Gastrocnemius medialis (tissue), 4 donors: ENCODE results near the gene LYL1. TPM values are rescaled to one million over a fixed set of nuclear protein-coding genes. Genes with fewer than 3 reads are reported as not detected.
A peak's percentile ranks its signal among the peaks of the same experiment; 100 is the strongest.

Source experiments
- ATAC-seq, 2 donors: fragments of 150-250 bp; one replicate each; pipeline ENCODE4 v1.9.1; 2016
- DNase-seq, 2 donors: peaks; one replicate each; pipeline ENCODE4 v3.0.0-alpha.2; 2019
- H3K27ac ChIP-seq, 4 donors: fragments of 200-600 bp; sonication (generic); 1 replicate in 1 of 4; 2 replicates in 3 of 4; pipeline ENCODE4 v1.5.1; 2016 to 2018; ENCODE audit warnings: mild to moderate bottlenecking in 2 of 4, moderate library complexity in 1 of 4
- H3K27me3 ChIP-seq, 3 donors: fragments of 200-600 bp; sonication (generic) in 2 of 3; 1 replicate in 1 of 3; 2 replicates in 2 of 3; pipeline versions ENCODE4 v1.5.1 to v1.6.0; 2016 to 2019; ENCODE audit warnings: mild to moderate bottlenecking in 1 of 3, moderate library complexity in 1 of 3
- H3K36me3 ChIP-seq, 2 donors: fragments of 200-600 bp; sonication (generic) in 1 of 2; one replicate each; pipeline ENCODE4 v1.5.1; 2017 to 2018
- H3K4me1 ChIP-seq, 2 donors: fragments of 200-600 bp; sonication (generic) in 1 of 2; one replicate each; pipeline ENCODE4 v1.5.1; 2016 to 2017; ENCODE audit warnings: mild to moderate bottlenecking in 2 of 2
- H3K4me3 ChIP-seq, 4 donors: fragments of 200-600 bp; sonication (generic) in 3 of 4; 1 replicate in 1 of 4; 2 replicates in 3 of 4; pipeline ENCODE4 v1.5.1; 2016 to 2019; ENCODE audit warnings: mild to moderate bottlenecking in 2 of 4
- H3K9me3 ChIP-seq, 3 donors: fragments of 200-600 bp; sonication (generic) in 2 of 3; 1 replicate in 1 of 3; 2 replicates in 2 of 3; pipeline ENCODE4 v1.5.1; 2016 to 2019
- CTCF ChIP-seq, 5 experiments: fragments of 450-650 bp in 3 of 5; fragments of 200-600 bp in 2 of 5; sonication (generic) in 2 of 5; IDR thresholded peaks in 4 of 5; conservative IDR thresholded peaks in 1 of 5; 1 replicate in 4 of 5; 2 replicates in 1 of 5; pipeline ENCODE4 v1.5.1; 2016 to 2019; ENCODE audit warnings: antibody characterized with exemption in 5 of 5, mild to moderate bottlenecking in 3 of 5, moderate library complexity in 3 of 5
- POLR2A ChIP-seq, 2 donors: fragments of 450-650 bp; IDR thresholded peaks; one replicate each; pipeline ENCODE4 v1.6.1; 2017; ENCODE audit warnings: antibody characterized with exemption in 2 of 2, mild to moderate bottlenecking in 2 of 2, moderate library complexity in 2 of 2
- in situ Hi-C, 4 donors: fragments of 200-750 bp; cut with MboI; loops; one replicate each; pipeline versions ENCODE4 v1.15.0 to v1.8.0; 2017; ENCODE audit warnings: low sequenced_read_pairs in 4 of 4
- intact Hi-C: fragments of 100-400 bp; cut with DNase I; formaldehyde crosslinking; loops from one replicate; pipeline ENCODE4 v1.15.1; 2023; ENCODE audit warnings: low total_unique reads
- total RNA-seq, 4 donors: library from RNA; depleted of rRNA; stranded (reverse); fragments of >200 nt; gene quantifications; one replicate each; pipeline versions ENCODE4 v1.1.0 to v1.2.3, GENCODE V29; 2016

The LYL1 gene
- total RNA-seq, 4 donors from 2014 or later, result 2.6 to 5.0 (median 3.1) TPM

DNA sequence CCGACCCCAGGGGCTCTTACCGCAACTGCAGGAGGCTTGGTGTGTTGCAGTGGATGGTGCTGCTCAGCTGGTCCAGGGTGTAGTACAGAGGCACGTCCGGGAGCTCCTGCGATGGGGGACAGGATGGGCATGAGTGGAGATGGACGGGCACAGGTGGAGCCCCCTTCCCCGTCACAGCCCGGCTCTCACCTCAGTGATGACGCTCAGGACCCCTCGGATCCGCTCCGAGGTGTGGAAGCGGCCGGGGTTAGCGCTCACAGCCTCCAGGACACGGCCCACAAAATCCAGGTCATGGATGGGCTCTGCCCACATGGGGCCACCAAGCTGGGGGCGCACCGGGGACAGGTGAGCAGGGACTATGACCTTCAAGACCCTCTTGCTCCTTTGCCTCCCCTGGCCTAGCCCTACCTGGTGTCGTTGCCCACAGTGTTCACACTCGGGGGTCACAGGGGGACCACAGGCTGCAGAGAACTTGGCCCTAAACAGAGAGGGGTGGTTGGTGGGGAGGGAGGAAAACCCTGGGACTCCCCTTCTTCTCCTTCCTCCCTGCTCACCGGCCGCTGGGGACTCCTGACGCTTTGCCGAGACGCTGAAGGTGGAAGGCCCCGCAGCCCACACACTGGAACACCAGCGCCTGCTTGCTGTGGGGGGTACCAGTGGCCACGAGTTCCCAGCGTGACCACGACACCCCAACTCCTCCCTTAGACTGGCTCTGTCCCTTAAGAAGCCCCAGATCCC lies 6.9 kb upstream of the LYL1 start:
- Histone ChIP-seq H3K4me3 (no peak overlapping the region), H3K27ac (no peak overlapping the region), H3K27me3 (no peaks in the 10 kb centered on the region), H3K36me3 (peaks cover 0 to 49% of the 10 kb centered on the region in 2 donors), H3K4me1 (no peaks in the 10 kb centered on the region), H3K9me3 (no peaks in the 10 kb centered on the region)
- TF ChIP-seq POLR2A (IDR thresholded peaks at IDR 0.05) (no peak), CTCF (IDR thresholded peaks at IDR 0.05 in 4 of 5, conservative IDR thresholded peaks at IDR 0.05 in 1 of 5) (no peak)
- in situ Hi-C loops, result loop anchor here in 1 of 4 donors (25.0 kb wide), 1 partner anchor 153 kb away; no protein-coding TSS in a partner anchor
- ATAC-seq (no peak), DNase-seq (no peak)
- intact Hi-C loops, result loop anchor here (10.0 kb wide), 1 partner anchor 375 kb away; the partner anchor contains the start of genes GET3 and TRIR

DNA sequence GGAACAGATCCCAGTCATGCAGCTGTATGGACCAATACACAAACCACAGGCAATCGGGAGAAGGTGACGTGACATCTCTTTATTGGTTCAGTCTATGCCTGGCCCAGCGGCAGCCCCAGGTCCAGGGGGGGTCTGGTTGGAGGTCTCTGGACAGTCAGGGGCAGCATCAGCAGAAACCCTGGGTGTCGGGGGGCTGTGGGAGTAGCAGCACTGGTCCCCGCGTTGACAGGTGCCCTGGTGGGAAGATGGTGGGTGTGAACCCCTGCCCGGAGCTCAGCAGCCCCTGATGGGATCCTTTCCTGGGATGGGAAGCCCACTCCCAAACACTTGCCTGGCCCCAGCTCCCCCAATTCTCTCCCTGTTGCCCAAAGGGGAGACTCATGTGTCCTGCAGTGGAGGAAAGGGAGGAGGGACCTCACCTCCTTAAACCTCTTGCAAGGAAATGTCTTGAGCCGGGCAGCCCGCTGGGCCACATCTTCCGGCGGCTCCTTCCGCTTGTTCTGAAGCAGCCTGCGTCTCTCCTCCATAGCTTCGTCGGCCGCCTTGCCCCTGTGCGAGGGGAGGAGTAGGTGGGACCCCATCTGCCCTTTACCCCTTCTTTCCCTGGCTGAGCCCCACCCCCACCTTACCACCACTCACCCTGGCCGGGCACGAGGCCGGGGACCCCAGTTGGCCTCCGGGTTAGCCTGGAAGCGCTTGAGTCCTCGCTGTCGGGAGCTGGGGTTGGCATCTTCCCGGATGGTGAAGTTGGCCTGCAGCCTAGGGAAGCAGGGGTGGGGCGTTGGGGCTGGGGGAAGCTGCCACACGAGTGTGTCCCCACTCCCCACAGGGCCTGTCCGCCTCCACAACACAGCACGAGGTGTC lies 2.4 kb upstream of the LYL1 start:
- peak overlapping the region in 1 of 4 donors; percentile 30 for H3K4me3 ChIP-seq
- in situ Hi-C loops, result loop anchor here in 1 of 4 donors (25.0 kb wide), 1 partner anchor 157 kb away; no protein-coding TSS in a partner anchor
- H3K9me3 ChIP-seq, result no peaks in the 10 kb centered on the region
- intact Hi-C loops, result no loop called here
- ATAC-seq (peak in 1 of 2 donors; percentile 2), DNase-seq (no peak)
- no peaks in the 10 kb centered on the region for H3K27me3 ChIP-seq
- TF ChIP-seq CTCF (IDR thresholded peaks at IDR 0.05 in 4 of 5, conservative IDR thresholded peaks at IDR 0.05 in 1 of 5), result peak in 1 of 5 experiments; percentile 17
- TF ChIP-seq POLR2A (IDR thresholded peaks at IDR 0.05), result no peak
- peaks cover 6 to 12% of the 10 kb centered on the region in 2 donors for H3K4me1 ChIP-seq
- H3K36me3 ChIP-seq, result peaks cover 0 to 23% of the 10 kb centered on the region in 2 donors
- peak overlapping the region in 3 of 4 donors; percentile 67 to 85 (median 82) for H3K27ac ChIP-seq

GRCh38 chr19:13104360-13104847 lies 1.7 kb upstream of the LYL1 start:
- no peaks in the 10 kb centered on the region for H3K9me3 ChIP-seq
- in situ Hi-C loops (loop anchor here in 1 of 4 donors (25.0 kb wide), 1 partner anchor 158 kb away; no protein-coding TSS in a partner anchor), intact Hi-C loops (no loop called here)
- no peaks in the 10 kb centered on the region for H3K27me3 ChIP-seq
- peaks cover 6 to 12% of the 10 kb centered on the region in 2 donors for H3K4me1 ChIP-seq
- peak overlapping the region in 1 of 4 donors; percentile 30 for H3K4me3 ChIP-seq
- peak overlapping the region in 3 of 4 donors; percentile 67 to 85 (median 82) for H3K27ac ChIP-seq
- ATAC-seq (peak in 1 of 2 donors; percentile 26), DNase-seq (no peak)
- peaks cover 0 to 16% of the 10 kb centered on the region in 2 donors for H3K36me3 ChIP-seq
- TF ChIP-seq POLR2A (IDR thresholded peaks at IDR 0.05) (no peak), CTCF (IDR thresholded peaks at IDR 0.05 in 4 of 5, conservative IDR thresholded peaks at IDR 0.05 in 1 of 5) (peak; percentile 58 to 72 (median 69))

DNA sequence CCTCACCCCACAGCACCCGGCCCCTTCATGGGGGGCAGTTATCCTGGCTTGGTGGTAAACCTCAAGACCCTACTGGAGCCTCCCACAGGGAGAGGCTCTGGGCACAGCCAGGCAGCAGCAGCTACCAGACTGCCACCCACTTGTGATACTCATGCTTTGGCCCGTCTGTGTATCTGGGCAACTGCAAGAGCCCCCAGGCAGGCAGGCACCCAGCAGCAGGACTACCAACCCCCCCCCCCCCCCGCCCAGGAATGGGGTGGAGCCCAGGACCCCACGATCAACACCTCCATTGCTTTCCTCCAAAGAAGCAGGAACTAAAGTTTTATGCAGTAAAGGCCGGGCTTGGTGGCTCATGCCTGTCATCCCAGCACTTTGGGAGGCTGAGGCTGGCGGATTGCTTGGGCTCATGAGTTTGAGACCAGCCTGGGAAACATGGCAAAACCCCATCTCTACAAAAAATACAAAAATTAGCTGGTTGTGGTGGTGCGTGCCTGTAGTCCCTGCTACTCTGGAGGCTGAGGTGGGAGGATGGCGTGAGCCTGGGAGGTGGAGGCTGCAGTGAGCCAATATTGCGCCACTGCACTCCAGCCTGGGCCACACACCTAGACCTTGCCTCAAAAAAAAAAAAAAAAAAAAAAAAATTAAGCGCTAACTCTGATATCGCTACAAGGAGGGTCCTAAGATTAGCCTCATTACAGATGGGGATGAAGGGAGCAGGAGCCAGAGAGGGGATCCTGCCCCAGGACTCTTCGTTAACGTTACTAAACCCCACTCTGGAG lies 1.1 kb upstream of the LYL1 start:
- in situ Hi-C loops (loop anchor here in 1 of 4 donors (25.0 kb wide), 1 partner anchor 159 kb away; no protein-coding TSS in a partner anchor), intact Hi-C loops (no loop called here)
- Histone ChIP-seq H3K4me1 (peaks cover 9 to 12% of the 10 kb centered on the region in 2 donors), H3K27ac (peak overlapping the region; percentile 68 to 89 (median 84)), H3K4me3 (peak overlapping the region in 1 of 4 donors; percentile 30), H3K36me3 (peaks cover 0 to 10% of the 10 kb centered on the region in 2 donors), H3K9me3 (no peaks in the 10 kb centered on the region), H3K27me3 (no peaks in the 10 kb centered on the region)
- no peak for ATAC-seq
- TF ChIP-seq POLR2A (IDR thresholded peaks at IDR 0.05) (no peak), CTCF (IDR thresholded peaks at IDR 0.05 in 4 of 5, conservative IDR thresholded peaks at IDR 0.05 in 1 of 5) (no peak)
- DNase-seq, result no peak
